Measurements from ENCODE around the gene FKBP5. TPM values are rescaled to one million over a fixed set of nuclear protein-coding genes. Genes with fewer than 3 reads are reported as not detected.

Gene FKBP5
- total RNA-seq, 2 experiments from 2014 or later: 42.5 to 79.1 TPM

DNA sequence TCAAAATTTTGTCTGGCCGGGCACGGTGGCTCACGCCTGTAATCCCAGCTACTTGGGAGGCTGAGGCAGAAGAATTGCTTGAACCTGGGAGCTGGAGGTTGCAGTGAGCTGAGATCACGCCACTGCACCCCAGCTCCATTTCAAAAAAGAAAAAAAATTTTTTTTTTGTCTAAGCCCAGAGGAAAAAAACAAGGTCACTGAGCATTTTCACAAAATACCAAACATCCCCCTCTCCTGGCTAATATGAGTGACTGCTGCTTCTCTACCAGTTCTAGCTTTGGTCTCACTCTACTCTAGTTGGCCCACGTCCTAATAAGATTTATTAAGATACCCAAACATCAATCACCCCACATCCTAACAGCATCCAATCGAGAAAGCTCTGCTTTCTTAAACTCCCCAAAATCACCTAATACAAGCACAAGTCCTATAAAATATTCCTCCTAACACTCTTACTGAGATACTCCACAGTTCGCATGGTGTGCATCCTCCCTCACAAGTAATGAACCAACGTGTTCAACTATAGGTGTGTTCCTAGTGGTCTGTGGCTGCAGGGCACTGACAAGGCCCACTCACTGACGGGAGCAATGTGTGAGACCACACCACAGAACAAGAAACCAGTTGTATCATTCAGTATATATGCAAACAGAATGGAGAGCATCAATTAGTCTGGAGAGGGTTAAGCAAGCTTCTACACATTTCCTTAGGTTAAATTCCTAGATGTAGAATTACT lies 64.2 kb downstream of the FKBP5 start:
- POLR2A ChIA-PET: interaction anchor here (0.5 to 0.9 kb wide), 2 partner anchors 23 to 341 kb away, joined by 3 read pairs; no protein-coding TSS in a partner anchor
- Histone ChIP-seq H2AFZ (ENCODE audit: low read length) (no peak overlapping the region), H3K4me1 (ENCODE audit: insufficient read depth, low read length, poor library complexity, severe bottlenecking) (no peaks in the 10 kb centered on the region), H3K4me3 (ENCODE audit: low read depth, low read length, poor library complexity, severe bottlenecking) (no peak overlapping the region), H3K4me2 (ENCODE audit: low read length) (no peak overlapping the region), H3K9me2 (ENCODE audit: insufficient read depth, low read length) (no peaks in the 10 kb centered on the region), H4K20me1 (ENCODE audit: insufficient read depth, low read length) (no peaks in the 10 kb centered on the region), H3K36me3 (ENCODE audit: insufficient read depth, low read length) (peaks cover 79% of the 10 kb centered on the region), H3K9me3 (ENCODE audit: low read length) (no peaks in the 10 kb centered on the region), H3K79me2 (ENCODE audit: insufficient read depth, low read depth, low read length) (no peaks in the 10 kb centered on the region), H3K27ac (ENCODE audit: low read depth, low read length, poor library complexity, severe bottlenecking) (no peak overlapping the region)
- CTCF ChIA-PET (ENCODE audit: unreplicated experiment): no interaction called here
- intact Hi-C loops (cut with micrococcal nuclease; ENCODE audit: unreplicated experiment): no loop called here
- TF ChIP-seq CTCF (conservative IDR thresholded peaks at IDR 0.05; ENCODE audit: low read length) (peak; percentile 41), EZH2phosphoT487 (IDR thresholded peaks at IDR 0.05; ENCODE audit: borderline replicate concordance, low read depth, low read length) (no peak)
- no peak for DNase-seq (ENCODE audit: low spot score)
- BruUV-seq (replicated peaks): no TSS peak

DNA sequence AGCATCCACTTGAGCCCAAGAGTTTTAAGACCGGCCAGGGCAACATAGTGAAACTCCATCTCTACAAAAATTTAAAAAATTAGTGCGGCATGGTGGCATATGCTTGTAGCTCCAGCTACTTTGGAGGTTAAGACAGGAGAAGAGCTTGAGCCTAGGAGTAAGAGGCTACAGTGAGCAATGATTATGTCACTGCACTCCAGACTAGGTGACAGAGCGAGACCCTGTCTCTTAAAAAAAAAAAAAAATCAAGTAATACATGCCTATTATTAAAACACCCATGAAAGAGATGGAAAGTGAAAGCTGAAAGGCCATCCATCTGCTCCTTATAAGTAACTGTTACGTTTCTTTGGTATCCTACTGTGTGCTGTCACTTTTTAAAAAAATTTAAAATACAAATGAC lies 66.4 kb downstream of the FKBP5 start:
- H2AFZ ChIP-seq (ENCODE audit: low read length): no peak overlapping the region
- H3K79me2 ChIP-seq (ENCODE audit: insufficient read depth, low read depth, low read length): no peaks in the 10 kb centered on the region
- no peak overlapping the region for H3K27ac ChIP-seq (ENCODE audit: low read depth, low read length, poor library complexity, severe bottlenecking)

More for the DNA sequence above, 66.4 kb downstream of the FKBP5 start:
- Histone ChIP-seq H3K4me3 (ENCODE audit: low read depth, low read length, poor library complexity, severe bottlenecking) (no peak overlapping the region), H3K9me3 (ENCODE audit: low read length) (no peaks in the 10 kb centered on the region), H3K9me2 (ENCODE audit: insufficient read depth, low read length) (no peaks in the 10 kb centered on the region), H3K36me3 (ENCODE audit: insufficient read depth, low read length) (peaks cover 82% of the 10 kb centered on the region), H3K4me2 (ENCODE audit: low read length) (no peak overlapping the region), H4K20me1 (ENCODE audit: insufficient read depth, low read length) (no peaks in the 10 kb centered on the region), H3K4me1 (ENCODE audit: insufficient read depth, low read length, poor library complexity, severe bottlenecking) (no peaks in the 10 kb centered on the region)
- intact Hi-C loops (cut with micrococcal nuclease; ENCODE audit: unreplicated experiment): no loop called here
- DNase-seq (ENCODE audit: low spot score): no peak
- CTCF ChIA-PET (ENCODE audit: unreplicated experiment): no interaction called here
- POLR2A ChIA-PET: interaction anchor here (0.7 to 1.0 kb wide), 3 partner anchors 26 to 135 kb away, joined by 3 read pairs; no protein-coding TSS in a partner anchor
- TF ChIP-seq EZH2phosphoT487 (IDR thresholded peaks at IDR 0.05; ENCODE audit: borderline replicate concordance, low read depth, low read length): no peak
- TF ChIP-seq CTCF (conservative IDR thresholded peaks at IDR 0.05; ENCODE audit: low read length): no peak
- BruUV-seq (replicated peaks): no TSS peak
